HUES64 (cell line): ENCODE measurements around the gene DNAJC3.
"Not testable (repeated sequence)": the region's sequence is repeated elsewhere in the genome, so short reads cannot be mapped to it uniquely, and the experiment has no call there.

Experiments used
- H3K27ac ChIP-seq: 2 replicates; pipeline ENCODE4 v1.7.0; 2013; ENCODE audit warnings: low read depth, low read length, inconsistent platforms
- H3K27me3 ChIP-seq: 2 replicates; pipeline ENCODE4 v1.6.1; 2013; ENCODE audit warnings: mild to moderate bottlenecking, low read length; ENCODE audit not compliant: insufficient read depth
- H3K36me3 ChIP-seq: 2 replicates; pipeline ENCODE4 v1.6.1; 2013; ENCODE audit warnings: mild to moderate bottlenecking, low read length; ENCODE audit not compliant: insufficient read depth
- H3K4me1 ChIP-seq: 2 replicates; pipeline ENCODE4 v1.6.1; 2013; ENCODE audit warnings: mild to moderate bottlenecking, low read length, moderate library complexity; ENCODE audit not compliant: insufficient read depth
- H3K4me3 ChIP-seq: 2 replicates; pipeline ENCODE4 v1.5.1; 2013; ENCODE audit warnings: mild to moderate bottlenecking, low read length, moderate library complexity
- H3K9ac ChIP-seq: 2 replicates; pipeline ENCODE4 v1.6.1; 2013; ENCODE audit warnings: mild to moderate bottlenecking, low read depth, low read length
- H3K9me3 ChIP-seq: 2 replicates; pipeline ENCODE4 v1.6.1; 2013; ENCODE audit warnings: low read depth, low read length; ENCODE audit not compliant: insufficient read depth
- WGBS: fragments of 150-250, 120-280 bp; methylation state at CpG from one replicate; pipeline ENCODE4 v1.1.7; 2013; ENCODE audit warnings: missing lambda C conversion rate; 5-methylcytosine and 5-hydroxymethylcytosine counted together

DNAJC3 gene

GRCh38 chr13:95643936-95644598, 32.9 kb upstream of the DNAJC3 start:
- peak overlapping the region; percentile 85 for H3K9ac ChIP-seq
- no peaks in the 10 kb centered on the region for H3K9me3 ChIP-seq
- peak overlapping the region; percentile 54; the same call in 1 of the 2 replicates for H3K27ac ChIP-seq
- H3K4me3 ChIP-seq, result peak overlapping the region; percentile 74
- WGBS, result under 1% methylated on average over 62 of the region's 62 CpGs
- peaks cover 15% of the 10 kb centered on the region for H3K36me3 ChIP-seq
- peaks cover 20% of the 10 kb centered on the region for H3K4me1 ChIP-seq
- peaks cover 17% of the 10 kb centered on the region for H3K27me3 ChIP-seq

GRCh38 chr13:95644601-95645052, 32.3 kb upstream of the DNAJC3 start, which contains the start of gene DZIP1:
TSS of gene DZIP1 (minus strand) at chr13:95644706. CDS start at chr13:95642029, 2,677 bp downstream.
- peak within 1 kb of the TSS; percentile 85 for H3K9ac ChIP-seq
- peak within 1 kb of the TSS; percentile 54; the same call in 1 of the 2 replicates for H3K27ac ChIP-seq

DNA sequence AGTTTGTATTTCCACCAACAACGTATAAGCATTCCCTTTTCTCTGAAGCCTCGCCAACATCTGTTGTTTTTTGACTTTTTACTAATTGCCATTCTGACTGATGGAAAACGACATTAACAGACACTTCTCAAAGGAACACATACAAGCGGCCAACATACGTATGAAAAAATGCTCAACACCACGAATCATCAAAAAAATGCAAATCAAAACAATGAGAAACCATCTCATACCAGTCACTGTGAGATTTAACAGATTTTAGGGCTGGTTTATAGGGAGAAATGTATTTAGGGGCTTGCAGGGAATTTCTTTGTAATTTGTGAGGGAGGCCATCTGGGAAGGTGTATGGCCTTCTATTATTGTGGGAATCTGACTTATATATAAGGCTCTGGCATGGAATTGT, 29.6 kb upstream of the DNAJC3 start:
- Histone ChIP-seq H3K4me1 (peaks cover 14% of the 10 kb centered on the region), H3K36me3 (no peaks in the 10 kb centered on the region), H3K4me3 (no peak overlapping the region), H3K9me3 (peaks cover 4% of the 10 kb centered on the region; the same call in 1 of the 2 replicates), H3K9ac (no peak overlapping the region), H3K27ac (no peak overlapping the region), H3K27me3 (peaks cover 15% of the 10 kb centered on the region)
- 88% methylated on average over 6 of the region's 6 CpGs for WGBS

More at GRCh38 chr13:95644601-95645052, 32.3 kb upstream of the DNAJC3 start, which contains the start of gene DZIP1:
- 6% methylated on average over 29 of the region's 30 CpGs for WGBS
- peak within 1 kb of the TSS; percentile 74 for H3K4me3 ChIP-seq
- peaks cover 17% of the 10 kb centered on the region for H3K27me3 ChIP-seq
- peaks cover 13% of the 10 kb centered on the region for H3K36me3 ChIP-seq
- peaks cover 20% of the 10 kb centered on the region for H3K4me1 ChIP-seq
- no peaks in the 10 kb centered on the region for H3K9me3 ChIP-seq

GRCh38 chr13:95650696-95651095, 26.2 kb upstream of the DNAJC3 start:
- Histone ChIP-seq H3K9me3 (peaks cover 4% of the 10 kb centered on the region; the same call in 1 of the 2 replicates), H3K4me1 (peaks cover 7% of the 10 kb centered on the region; the same call in 1 of the 2 replicates), H3K9ac (no peak overlapping the region), H3K36me3 (no peaks in the 10 kb centered on the region), H3K27ac (no peak overlapping the region), H3K4me3 (no peak overlapping the region), H3K27me3 (0 out of 2 replicates have a peak, but pooled peaks cover 2% of the 10 kb centered on the region)
- 94% methylated on average over 3 of the region's 5 CpGs for WGBS

GRCh38 chr13:95652244-95652764, 24.6 kb upstream of the DNAJC3 start:
- no peak overlapping the region for H3K4me3 ChIP-seq
- no CpG with 5 or more reads among the region's 1 CpG for WGBS
- H3K9ac ChIP-seq, result no peak overlapping the region
- peaks cover 7% of the 10 kb centered on the region; the same call in 1 of the 2 replicates for H3K4me1 ChIP-seq
- no peak overlapping the region for H3K27ac ChIP-seq
- peaks cover 4% of the 10 kb centered on the region; the same call in 1 of the 2 replicates for H3K9me3 ChIP-seq
- no peaks in the 10 kb centered on the region for H3K36me3 ChIP-seq
- H3K27me3 ChIP-seq, result 0 out of 2 replicates have a peak, but pooled peaks cover 2% of the 10 kb centered on the region

- Histone ChIP-seq H3K4me3 (no peak overlapping the region), H3K36me3 (no peaks in the 10 kb centered on the region), H3K4me1 (peaks cover 7% of the 10 kb centered on the region; the same call in 1 of the 2 replicates), H3K9ac (no peak overlapping the region), H3K9me3 (peaks cover 4% of the 10 kb centered on the region; the same call in 1 of the 2 replicates), H3K27me3 (0 out of 2 replicates have a peak, but pooled peaks cover 2% of the 10 kb centered on the region), H3K27ac (no peak overlapping the region)
- whole genome bisulfite sequencing, result 79% methylated on average over 3 of the region's 3 CpGs
These were observed 24.1 kb upstream of the DNAJC3 start for GRCh38 chr13:95652821-95653220.

GRCh38 chr13:95656386-95657015, 20.4 kb upstream of the DNAJC3 start:
- H3K27ac ChIP-seq, result no peak overlapping the region
- no peak overlapping the region for H3K9ac ChIP-seq
- peaks cover 7% of the 10 kb centered on the region; the same call in 1 of the 2 replicates for H3K4me1 ChIP-seq
- WGBS, result 94% methylated on average over 3 of the region's 3 CpGs
- H3K36me3 ChIP-seq, result no peaks in the 10 kb centered on the region
- no peak overlapping the region for H3K4me3 ChIP-seq
- H3K27me3 ChIP-seq, result 0 out of 2 replicates have a peak, but pooled peaks cover 2% of the 10 kb centered on the region
- peaks cover 2% of the 10 kb centered on the region; the same call in 1 of the 2 replicates for H3K9me3 ChIP-seq

DNA sequence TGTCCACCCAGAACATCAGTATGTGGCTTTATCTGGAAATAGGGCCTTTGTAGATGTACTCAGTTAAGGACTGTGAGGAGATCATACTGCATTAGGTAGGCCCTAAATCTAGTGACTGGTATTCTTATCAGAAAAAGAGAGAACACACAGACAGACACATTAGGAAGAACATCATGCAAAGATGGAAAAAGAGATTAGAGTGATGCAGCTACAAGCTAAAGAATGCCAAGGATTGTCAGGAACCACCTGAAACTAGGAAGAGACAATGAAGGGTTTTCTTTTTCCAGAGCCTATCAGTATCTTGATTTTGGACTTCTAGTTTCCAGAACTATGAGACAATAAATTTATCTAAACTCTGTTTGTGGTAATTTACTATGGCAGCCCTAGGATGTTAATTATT, 17.4 kb upstream of the DNAJC3 start:
- Histone ChIP-seq H3K9me3 (no peaks in the 10 kb centered on the region), H3K36me3 (no peaks in the 10 kb centered on the region), H3K27me3 (no peaks in the 10 kb centered on the region), H3K4me1 (no peaks in the 10 kb centered on the region), H3K4me3 (no peak overlapping the region), H3K9ac (no peak overlapping the region), H3K27ac (no peak overlapping the region)

- Histone ChIP-seq H3K4me3 (no peak overlapping the region), H3K9me3 (peaks cover 7% of the 10 kb centered on the region; the same call in 1 of the 2 replicates), H3K9ac (no peak overlapping the region), H3K27ac (no peak overlapping the region), H3K4me1 (no peaks in the 10 kb centered on the region), H3K27me3 (no peaks in the 10 kb centered on the region), H3K36me3 (no peaks in the 10 kb centered on the region)
These were observed 15.9 kb upstream of the DNAJC3 start for GRCh38 chr13:95660981-95661581.

DNA sequence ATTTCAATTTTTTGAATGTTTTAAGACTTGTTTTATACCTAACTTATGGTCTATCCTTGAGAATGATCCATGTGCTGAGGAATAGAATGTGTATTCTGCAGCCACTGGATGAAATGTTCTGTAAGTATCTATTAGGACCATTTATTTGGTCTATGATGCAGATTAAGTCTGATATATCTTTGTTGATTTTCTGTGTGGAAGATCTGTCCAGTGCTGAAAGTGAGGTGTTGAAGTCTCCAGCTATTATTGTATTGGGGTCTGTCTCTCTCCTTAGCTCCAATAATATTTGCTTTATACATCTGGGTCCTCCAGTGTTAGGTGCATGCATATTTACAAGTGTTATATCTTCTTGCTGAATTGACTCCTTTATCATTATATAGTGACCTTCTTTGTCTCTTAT, 9.7 kb upstream of the DNAJC3 start:
- peaks cover 49% of the 10 kb centered on the region for H3K9me3 ChIP-seq
- H3K4me3 ChIP-seq, result not testable (repeated sequence)

GRCh38 chr13:95671597-95671996, 5.3 kb upstream of the DNAJC3 start:
- peaks cover 40% of the 10 kb centered on the region for H3K9me3 ChIP-seq
- 93% methylated on average over 5 of the region's 5 CpGs for WGBS

More for the DNA sequence above, 9.7 kb upstream of the DNAJC3 start:
- H3K36me3 ChIP-seq, H3K4me1 ChIP-seq, H3K9ac ChIP-seq, H3K27ac ChIP-seq, H3K27me3 ChIP-seq: not testable (repeated sequence)

More at GRCh38 chr13:95671597-95671996, 5.3 kb upstream of the DNAJC3 start:
- no peak overlapping the region for H3K9ac ChIP-seq
- peaks cover 12% of the 10 kb centered on the region; the same call in 1 of the 2 replicates for H3K4me1 ChIP-seq
- no peaks in the 10 kb centered on the region for H3K36me3 ChIP-seq
- H3K27me3 ChIP-seq, result no peaks in the 10 kb centered on the region
- H3K27ac ChIP-seq, result no peak overlapping the region
- no peak overlapping the region for H3K4me3 ChIP-seq
